OCI-LY1 (cell line): ENCODE data around the gene SLTM.
"Not testable (repeated sequence)": the region's sequence is repeated elsewhere in the genome, so short reads cannot be mapped to it uniquely, and the experiment has no call there.

Experiments
- H2AFZ ChIP-seq: fragments of 200-600 bp; sonication (generic), shearing (Covaris generic); 2 replicates; pipeline ENCODE4 v1.6.0; 2014; ENCODE audit warnings: antibody characterized with exemption, mild to moderate bottlenecking, low read length
- H3F3A ChIP-seq: fragments of 200-600 bp; sonication (generic), shearing (Covaris generic); 2 replicates; pipeline ENCODE4 v1.6.0; 2014; ENCODE audit warnings: mild to moderate bottlenecking, antibody characterized with exemption, low read length, moderate library complexity; ENCODE audit not compliant: insufficient read depth
- H3K27ac ChIP-seq: fragments of 200-600 bp; sonication (generic); 2 replicates; pipeline ENCODE4 v1.5.1; 2014; ENCODE audit warnings: low read length, mixed run types, mild to moderate bottlenecking, low read depth; ENCODE audit not compliant: poor library complexity, severe bottlenecking
- H3K27me3 ChIP-seq: fragments of 200-600 bp; sonication (generic); 2 replicates; pipeline ENCODE4 v1.6.0; 2014; ENCODE audit warnings: antibody characterized with exemption, mild to moderate bottlenecking, low read length, moderate library complexity; ENCODE audit not compliant: insufficient read depth
- H3K36me3 ChIP-seq: fragments of 200-600 bp; sonication (generic); 2 replicates; pipeline ENCODE4 v1.6.1; 2014; ENCODE audit warnings: mild to moderate bottlenecking, antibody characterized with exemption, low read length, moderate library complexity, mixed read lengths; ENCODE audit not compliant: insufficient read depth
- H3K4me1 ChIP-seq: fragments of 200-600 bp; sonication (generic); 2 replicates; pipeline ENCODE4 v1.5.1; 2014; ENCODE audit warnings: mild to moderate bottlenecking, low read length, moderate library complexity; ENCODE audit not compliant: insufficient read depth, severe bottlenecking
- H3K4me2 ChIP-seq: fragments of 200-600 bp; sonication (generic), shearing (Covaris generic); 2 replicates; pipeline ENCODE4 v1.6.1; 2014; ENCODE audit warnings: low read length
- H3K4me3 ChIP-seq: fragments of 200-600 bp; sonication (generic); 2 replicates; pipeline ENCODE4 v1.5.1; 2014; ENCODE audit warnings: low read length, low read depth, mild to moderate bottlenecking, mixed read lengths; ENCODE audit not compliant: poor library complexity, severe bottlenecking
- H3K79me2 ChIP-seq: fragments of 200-600 bp; shearing (Covaris generic); 2 replicates; pipeline ENCODE4 v1.6.1; 2016; ENCODE audit warnings: mixed run types, low read length, mixed read lengths; ENCODE audit not compliant: insufficient read depth
- H3K9ac ChIP-seq: fragments of 200-600 bp; sonication (generic), shearing (Covaris generic); 2 replicates; pipeline ENCODE4 v1.6.1; 2014; ENCODE audit warnings: mild to moderate bottlenecking, low read length, mixed read lengths
- H3K9me2 ChIP-seq: fragments of 200-600 bp; sonication (generic), shearing (Covaris generic); 2 replicates; pipeline ENCODE4 v1.6.1; 2014; ENCODE audit warnings: low read depth, mild to moderate bottlenecking, low read length, mixed read lengths
- H3K9me3 ChIP-seq: fragments of 200-600 bp; shearing (Covaris generic); 2 replicates; pipeline ENCODE4 v1.6.1; 2014; ENCODE audit warnings: low read length, mixed read lengths
- H4K20me1 ChIP-seq: fragments of 200-600 bp; sonication (generic), shearing (Covaris generic); 2 replicates; pipeline ENCODE4 v1.6.0; 2016; ENCODE audit warnings: mild to moderate bottlenecking, low read length; ENCODE audit not compliant: insufficient read depth
- CTCF ChIP-seq: fragments of 200-600 bp; sonication (generic), shearing (Covaris generic); IDR thresholded peaks from 2 replicates; pipeline ENCODE4 v1.5.1; 2017; ENCODE audit warnings: mild to moderate bottlenecking, antibody characterized with exemption, low read length, moderate library complexity, mixed read lengths
- EZH2 ChIP-seq: fragments of 200-600 bp; sonication (generic), shearing (Covaris generic); IDR thresholded peaks from 2 replicates; pipeline ENCODE4 v1.8.0; 2017; ENCODE audit warnings: borderline replicate concordance, mixed run types, mild to moderate bottlenecking, antibody characterized with exemption, low read length, moderate library complexity, mixed read lengths

The SLTM gene

GRCh38 chr15:58856086-58856485, 77.4 kb downstream of the SLTM start:
- Histone ChIP-seq H3K27ac (no peak overlapping the region), H4K20me1 (no peaks in the 10 kb centered on the region), H3K9ac (no peak overlapping the region), H2AFZ (no peak overlapping the region), H3K9me3 (no peaks in the 10 kb centered on the region), H3K9me2 (no peaks in the 10 kb centered on the region), H3K79me2 (no peaks in the 10 kb centered on the region), H3K27me3 (no peaks in the 10 kb centered on the region), H3K4me1 (no peaks in the 10 kb centered on the region), H3K4me3 (no peak overlapping the region), H3F3A (no peaks in the 10 kb centered on the region), H3K4me2 (no peak overlapping the region), H3K36me3 (peaks cover 11% of the 10 kb centered on the region)
- no peak for TF ChIP-seq EZH2
- no peak for TF ChIP-seq CTCF

- H3K9me2 ChIP-seq, result no peaks in the 10 kb centered on the region
- no peaks in the 10 kb centered on the region for H3K4me1 ChIP-seq
- H3K27me3 ChIP-seq, result no peaks in the 10 kb centered on the region
- H3K27ac ChIP-seq, result no peak overlapping the region
- H3K36me3 ChIP-seq, result peaks cover 11% of the 10 kb centered on the region
- no peak overlapping the region for H3K4me2 ChIP-seq
- no peak overlapping the region for H3K4me3 ChIP-seq
- no peaks in the 10 kb centered on the region for H4K20me1 ChIP-seq
- H3K9me3 ChIP-seq, result no peaks in the 10 kb centered on the region
- H3K79me2 ChIP-seq, result no peaks in the 10 kb centered on the region
- no peak overlapping the region for H3K9ac ChIP-seq
- TF ChIP-seq EZH2, result no peak
- no peak for TF ChIP-seq CTCF
- no peak overlapping the region for H2AFZ ChIP-seq
- no peaks in the 10 kb centered on the region for H3F3A ChIP-seq
Measured at GRCh38 chr15:58854593-58854992, 78.9 kb downstream of the SLTM start.

- no peaks in the 10 kb centered on the region for H3K9me2 ChIP-seq
- H3K4me3 ChIP-seq, result no peak overlapping the region
- no peak overlapping the region for H3K27ac ChIP-seq
- no peaks in the 10 kb centered on the region for H3K27me3 ChIP-seq
- H4K20me1 ChIP-seq, result no peaks in the 10 kb centered on the region
- H3F3A ChIP-seq, result no peaks in the 10 kb centered on the region
- peaks cover 13% of the 10 kb centered on the region for H3K36me3 ChIP-seq
- no peak overlapping the region for H2AFZ ChIP-seq
- H3K4me1 ChIP-seq, result no peaks in the 10 kb centered on the region
- H3K4me2 ChIP-seq, result no peak overlapping the region
- H3K79me2 ChIP-seq, result no peaks in the 10 kb centered on the region
- H3K9ac ChIP-seq, result no peak overlapping the region
- no peaks in the 10 kb centered on the region for H3K9me3 ChIP-seq
- TF ChIP-seq CTCF, result peak; percentile 26; the same call in 1 of the 2 replicates
- no peak for TF ChIP-seq EZH2
Measured at GRCh38 chr15:58852347-58852746, 81.1 kb downstream of the SLTM start.

- H3K4me1 ChIP-seq, H3K4me2 ChIP-seq, H3K27me3 ChIP-seq, H3K4me3 ChIP-seq, H4K20me1 ChIP-seq, H3K9me2 ChIP-seq, H3K9me3 ChIP-seq, H3F3A ChIP-seq, H2AFZ ChIP-seq, H3K9ac ChIP-seq, H3K79me2 ChIP-seq, H3K27ac ChIP-seq: not testable (repeated sequence)
- peaks cover 15% of the 10 kb centered on the region for H3K36me3 ChIP-seq
Measured at GRCh38 chr15:58851205-58851604, 82.3 kb downstream of the SLTM start.
